ENCODE data around the gene HMGB3. TPM values are rescaled to one million over a fixed set of nuclear protein-coding genes. Genes with fewer than 3 reads are reported as not detected.
"Not testable (repeated sequence)": the region's sequence is repeated elsewhere in the genome, so short reads cannot be mapped to it uniquely, and the experiment has no call there.

HMGB3 gene
- total and polyA plus RNA-seq, 4 donors, result 19.3 to 71.7 (median 36.3) TPM

GRCh38 chrX:150982235-150982787, 824 bp upstream of the HMGB3 start:
- TF ChIP-seq, protein P1, sequence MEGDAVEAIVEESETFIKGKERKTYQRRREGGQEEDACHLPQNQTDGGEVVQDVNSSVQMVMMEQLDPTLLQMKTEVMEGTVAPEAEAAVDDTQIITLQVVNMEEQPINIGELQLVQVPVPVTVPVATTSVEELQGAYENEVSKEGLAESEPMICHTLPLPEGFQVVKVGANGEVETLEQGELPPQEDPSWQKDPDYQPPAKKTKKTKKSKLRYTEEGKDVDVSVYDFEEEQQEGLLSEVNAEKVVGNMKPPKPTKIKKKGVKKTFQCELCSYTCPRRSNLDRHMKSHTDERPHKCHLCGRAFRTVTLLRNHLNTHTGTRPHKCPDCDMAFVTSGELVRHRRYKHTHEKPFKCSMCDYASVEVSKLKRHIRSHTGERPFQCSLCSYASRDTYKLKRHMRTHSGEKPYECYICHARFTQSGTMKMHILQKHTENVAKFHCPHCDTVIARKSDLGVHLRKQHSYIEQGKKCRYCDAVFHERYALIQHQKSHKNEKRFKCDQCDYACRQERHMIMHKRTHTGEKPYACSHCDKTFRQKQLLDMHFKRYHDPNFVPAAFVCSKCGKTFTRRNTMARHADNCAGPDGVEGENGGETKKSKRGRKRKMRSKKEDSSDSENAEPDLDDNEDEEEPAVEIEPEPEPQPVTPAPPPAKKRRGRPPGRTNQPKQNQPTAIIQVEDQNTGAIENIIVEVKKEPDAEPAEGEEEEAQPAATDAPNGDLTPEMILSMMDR (IDR thresholded peaks at IDR 0.05; ENCODE audit: control extremely low read depth, extremely low read depth), result no peak
- Histone ChIP-seq H3K9ac (ENCODE audit: insufficient read depth in 1 of 2, low read length in 2 of 2) (no peak overlapping the region), H3K36me3 (ENCODE audit: control insufficient read depth in 4 of 4, insufficient read depth in 4 of 4, low read length in 4 of 4) (peaks cover 0 to 4% (median under 1%) of the 10 kb centered on the region in 4 donors), H3K9me3 (ENCODE audit: control insufficient read depth in 4 of 4, insufficient read depth in 3 of 4, low read length in 3 of 4) (peaks cover 0 to 5% (median 0%) of the 10 kb centered on the region in 4 donors), H3K4me3 (no peak overlapping the region), H3K27me3 (ENCODE audit: control insufficient read depth in 3 of 3, insufficient read depth in 3 of 3, low read length in 2 of 3) (peaks cover 0 to 2% (median 0%) of the 10 kb centered on the region in 3 donors), H3K4me1 (ENCODE audit: control insufficient read depth in 5 of 5, insufficient read depth in 5 of 5, low read length in 5 of 5) (no peaks in the 10 kb centered on the region), H3K27ac (ENCODE audit: low read depth in 1 of 2, low read length in 1 of 2) (no peak overlapping the region)
- whole genome bisulfite sequencing, 2 donors, result 13 to 53% methylated on average over 20 of the region's 20 CpGs
- ATAC-seq (ENCODE audit: insufficient read depth, low FRiP score), result no peak
- DNase-seq, result peak in 1 of 3 donors; percentile 14

DNA sequence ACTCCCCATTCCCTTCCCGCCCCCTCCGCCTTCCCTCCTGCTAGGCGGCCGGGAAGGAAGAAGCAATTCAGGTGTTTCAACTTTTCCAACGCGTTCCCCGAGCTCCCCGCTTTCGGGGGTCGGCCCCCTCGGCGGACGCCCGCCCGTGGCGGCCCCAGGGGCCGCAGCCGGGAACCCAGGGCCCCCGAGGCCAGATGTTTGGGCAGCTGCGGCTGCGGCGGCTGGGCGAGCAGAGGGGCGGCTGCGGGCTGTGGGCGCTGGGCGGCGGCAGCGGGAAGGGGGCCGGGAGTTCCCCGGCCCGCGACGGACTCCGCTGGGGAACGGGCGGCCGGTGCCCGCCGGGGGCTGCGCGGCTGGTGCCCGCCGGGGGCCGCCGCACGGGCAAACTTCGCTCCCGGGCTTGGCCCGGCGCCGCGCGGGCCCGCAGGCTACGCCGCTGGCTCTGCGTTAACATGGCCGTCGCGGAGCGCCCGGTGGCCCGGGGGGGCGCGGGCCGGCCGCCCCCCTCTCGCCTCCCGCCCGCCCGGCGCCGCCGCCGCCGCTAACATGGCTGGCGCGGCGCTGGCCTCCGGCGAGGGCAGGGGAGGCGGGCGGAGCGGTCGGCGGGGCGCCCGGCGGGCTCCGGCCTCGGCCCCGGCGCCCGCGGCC, 510 bp downstream of the HMGB3 start:
- peak overlapping the region; percentile 47 to 53 for H3K27ac ChIP-seq (ENCODE audit: low read depth in 1 of 2, low read length in 1 of 2)
- H3K9me3 ChIP-seq (ENCODE audit: control insufficient read depth in 4 of 4, insufficient read depth in 3 of 4, low read length in 3 of 4), result peaks cover 0 to 5% (median 0%) of the 10 kb centered on the region in 4 donors
- no peak overlapping the region for H3K9ac ChIP-seq (ENCODE audit: insufficient read depth in 1 of 2, low read length in 2 of 2)
- peaks cover 0 to 2% (median 0%) of the 10 kb centered on the region in 3 donors for H3K27me3 ChIP-seq (ENCODE audit: control insufficient read depth in 3 of 3, insufficient read depth in 3 of 3, low read length in 2 of 3)
- peak overlapping the region; percentile 54 for H3K4me3 ChIP-seq
- H3K4me1 ChIP-seq (ENCODE audit: control insufficient read depth in 5 of 5, insufficient read depth in 5 of 5, low read length in 5 of 5), result no peaks in the 10 kb centered on the region
- H3K36me3 ChIP-seq (ENCODE audit: control insufficient read depth in 4 of 4, insufficient read depth in 4 of 4, low read length in 4 of 4), result peaks cover 0 to 4% (median under 1%) of the 10 kb centered on the region in 4 donors
- TF ChIP-seq, protein P1 (IDR thresholded peaks at IDR 0.05; ENCODE audit: control extremely low read depth, extremely low read depth), result no peak
- WGBS, 2 donors, result 0 to 41% methylated on average over 9 to 96 of the region's 96 CpGs
- no peak for ATAC-seq (ENCODE audit: insufficient read depth, low FRiP score)
- peak in 1 of 3 donors; percentile 26 for DNase-seq

DNA sequence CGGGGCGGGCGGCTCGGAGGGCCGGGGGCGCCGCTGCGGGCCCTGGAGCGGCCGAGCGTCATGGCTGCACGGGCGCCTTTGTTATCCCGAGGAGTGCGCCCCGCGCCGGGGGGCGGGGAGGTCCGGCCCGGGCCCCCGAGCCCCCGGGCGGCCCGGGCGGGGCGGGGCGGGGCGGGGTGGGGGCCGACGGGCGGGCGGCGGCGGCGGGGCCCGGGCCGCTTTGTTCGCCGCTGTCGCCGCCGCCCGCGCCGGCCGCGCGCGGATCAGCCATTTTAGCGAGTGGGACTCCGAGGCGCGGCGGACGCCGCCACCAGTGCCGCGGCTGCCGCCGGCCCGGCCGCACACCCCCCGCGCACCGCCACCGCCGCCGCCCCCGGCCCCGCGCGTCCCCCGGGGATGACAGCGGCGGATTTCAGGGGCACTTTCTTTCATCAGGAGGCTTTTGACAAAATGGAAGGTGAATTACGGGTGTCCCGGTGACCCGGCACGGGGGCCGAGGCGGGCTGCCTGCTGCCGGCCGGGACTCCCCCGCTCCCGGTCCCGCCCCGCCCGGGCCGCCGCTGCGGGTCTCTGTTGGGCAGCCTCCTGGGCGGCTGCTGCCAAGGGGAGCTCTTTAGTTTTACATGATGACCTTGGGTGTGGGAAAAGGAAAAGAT, 1.2 kb downstream of the HMGB3 start:
- 0 to 36% methylated on average over 11 to 93 of the region's 93 CpGs for WGBS, 2 donors
- ATAC-seq (ENCODE audit: insufficient read depth, low FRiP score), result no peak
- no peak overlapping the region for H3K9ac ChIP-seq (ENCODE audit: insufficient read depth in 1 of 2, low read length in 2 of 2)
- no peaks in the 10 kb centered on the region for H3K4me1 ChIP-seq (ENCODE audit: control insufficient read depth in 5 of 5, insufficient read depth in 5 of 5, low read length in 5 of 5)
- peak overlapping the region; percentile 41 for H3K4me3 ChIP-seq
- peak in 1 of 3 donors; percentile 8 for DNase-seq
- no peak overlapping the region for H3K27ac ChIP-seq (ENCODE audit: low read depth in 1 of 2, low read length in 1 of 2)
- H3K27me3 ChIP-seq (ENCODE audit: control insufficient read depth in 3 of 3, insufficient read depth in 3 of 3, low read length in 2 of 3), result peaks cover 0 to 2% (median 0%) of the 10 kb centered on the region in 3 donors
- peaks cover 0 to 5% (median 0%) of the 10 kb centered on the region in 4 donors for H3K9me3 ChIP-seq (ENCODE audit: control insufficient read depth in 4 of 4, insufficient read depth in 3 of 4, low read length in 3 of 4)
- peaks cover 0 to 4% (median under 1%) of the 10 kb centered on the region in 4 donors for H3K36me3 ChIP-seq (ENCODE audit: control insufficient read depth in 4 of 4, insufficient read depth in 4 of 4, low read length in 4 of 4)
- TF ChIP-seq, protein P1 (IDR thresholded peaks at IDR 0.05; ENCODE audit: control extremely low read depth, extremely low read depth), result no peak

GRCh38 chrX:150987687-150988086, 4.6 kb downstream of the HMGB3 start:
- H3K27ac ChIP-seq (ENCODE audit: low read depth in 1 of 2, low read length in 1 of 2); DNase-seq; H3K9ac ChIP-seq (ENCODE audit: insufficient read depth in 1 of 2, low read length in 2 of 2); H3K4me1 ChIP-seq (ENCODE audit: control insufficient read depth in 5 of 5, insufficient read depth in 5 of 5, low read length in 5 of 5); H3K4me3 ChIP-seq; H3K36me3 ChIP-seq (ENCODE audit: control insufficient read depth in 4 of 4, insufficient read depth in 4 of 4, low read length in 4 of 4); H3K9me3 ChIP-seq (ENCODE audit: control insufficient read depth in 4 of 4, insufficient read depth in 3 of 4, low read length in 3 of 4); ATAC-seq (ENCODE audit: insufficient read depth, low FRiP score); H3K27me3 ChIP-seq (ENCODE audit: control insufficient read depth in 3 of 3, insufficient read depth in 3 of 3, low read length in 2 of 3): not testable (repeated sequence)
- 90 to 92% methylated on average over 5 to 6 of the region's 6 CpGs for WGBS, 2 donors
